Endometrial microvascular endothelial cells (primary cell): Measurements from ENCODE around the gene TAF11L9. TPM values are rescaled to one million over a fixed set of nuclear protein-coding genes. Genes with fewer than 3 reads are reported as not detected.
"Not testable (repeated sequence)": the region's sequence is repeated elsewhere in the genome, so short reads cannot be mapped to it uniquely, and the experiment has no call there.

Source experiments
- in situ Hi-C: cut with HindIII; loops from 2 replicates; pipeline ENCODE4 v1.10.0; 2017; ENCODE audit warnings: low sequenced_read_pairs, low pct_unique_long_range_greater_than_20kb; ENCODE audit errors: inconsistent ontology term
- total RNA-seq: library from RNA; depleted of rRNA; stranded (reverse); fragments of >200 nt; gene quantifications from one replicate; pipeline ENCODE4 v1.2.3, GENCODE V29; 2015; ENCODE audit errors: inconsistent ontology term

TAF11L9 gene
- not detected for total RNA-seq

- in situ Hi-C loops = not testable (repeated sequence)
Observed at GRCh38 chr5:17594255-17594654, at the start of gene TAF11L9. TAF11L9 (minus strand) TSS chr5:17594394.

GRCh38 chr5:17634160-17634559, 40.0 kb upstream of the TAF11L9 start, which contains the start of gene TAF11L14:
TAF11L14 (plus strand) TSS chr5:17634460.
- in situ Hi-C loops = no loop called here

- in situ Hi-C loops = not testable (repeated sequence)
Observed at GRCh38 chr5:17631788-17632187, 37.6 kb upstream of the TAF11L9 start, which contains the start of gene TAF11L13. TAF11L13 (plus strand) TSS chr5:17632088.

- in situ Hi-C loops = no loop called here
Observed at GRCh38 chr5:17625686-17626085, 31.5 kb upstream of the TAF11L9 start.

- in situ Hi-C loops = no loop called here
Observed at GRCh38 chr5:17620627-17621026, 26.4 kb upstream of the TAF11L9 start.

GRCh38 chr5:17619354-17619753, 25.2 kb upstream of the TAF11L9 start:
- in situ Hi-C loops = no loop called here

- in situ Hi-C loops = no loop called here
Observed at GRCh38 chr5:17614872-17615605, 20.8 kb upstream of the TAF11L9 start.

GRCh38 chr5:17610092-17610491, 15.9 kb upstream of the TAF11L9 start, which contains the start of gene TAF11L12:
TAF11L12 (plus strand) TSS chr5:17610392.
- in situ Hi-C loops = not testable (repeated sequence)

- in situ Hi-C loops = not testable (repeated sequence)
Observed at GRCh38 chr5:17607461-17607860, 13.3 kb upstream of the TAF11L9 start.

- in situ Hi-C loops = no loop called here
Observed at GRCh38 chr5:17604951-17605350, 10.8 kb upstream of the TAF11L9 start.

- in situ Hi-C loops = not testable (repeated sequence)
Observed at GRCh38 chr5:17603880-17604279, 9.7 kb upstream of the TAF11L9 start, which contains the start of gene TAF11L11. TAF11L11 (plus strand) TSS chr5:17604183.

GRCh38 chr5:17597728-17598127, 3.5 kb upstream of the TAF11L9 start, which contains the start of gene TAF11L10:
TAF11L10 (minus strand) TSS chr5:17597828.
- in situ Hi-C loops = not testable (repeated sequence)

GRCh38 chr5:17590860-17591259, 3.3 kb downstream of the TAF11L9 start, which contains the start of gene TAF11L8:
TAF11L8 (minus strand) TSS chr5:17590960.
- in situ Hi-C loops = not testable (repeated sequence)

- in situ Hi-C loops = not testable (repeated sequence)
Observed at GRCh38 chr5:17585658-17586057, 8.5 kb downstream of the TAF11L9 start, which contains the start of gene TAF11L7. TAF11L7 (minus strand) TSS chr5:17585758.

Other genes starting within 250 kb of the TAF11L9 start
- not detected for gene TAF11L2, start 96.2 kb downstream of the TAF11L9 start, total RNA-seq
- not detected for gene TAF11L3, start 76.0 kb downstream of the TAF11L9 start, total RNA-seq
- not detected for gene TAF11L4, start 72.6 kb downstream of the TAF11L9 start, total RNA-seq
- gene TAF11L5, start 69.2 kb downstream of the TAF11L9 start, total RNA-seq = not detected
- gene TAF11L6, start 65.7 kb downstream of the TAF11L9 start, total RNA-seq = not detected
- gene TAF11L7, start 8.6 kb downstream of the TAF11L9 start, total RNA-seq = not detected
- gene TAF11L8, start 3.4 kb downstream of the TAF11L9 start, total RNA-seq = not detected
- gene TAF11L10, start 3.4 kb upstream of the TAF11L9 start, total RNA-seq = not detected
- not detected for gene TAF11L11, start 9.8 kb upstream of the TAF11L9 start, total RNA-seq
- gene TAF11L12, start 16.0 kb upstream of the TAF11L9 start, total RNA-seq = not detected
- gene TAF11L13, start 37.7 kb upstream of the TAF11L9 start, total RNA-seq = not detected
- not detected for gene TAF11L14, start 40.1 kb upstream of the TAF11L9 start, total RNA-seq